SK-N-SH treated with all-trans-retinoic acid at 6 μM for 48 hours (cell line): ENCODE results near the gene MGAT5B.

Experiments used
- PPARA ChIP-seq: fragments of 250-450 bp; sonication (Bioruptor Pico); IDR thresholded peaks from 2 replicates; pipeline ENCODE4 v1.5.0; 2020; ENCODE audit warnings: mild to moderate bottlenecking, borderline replicate concordance
- RARB ChIP-seq: fragments of 250-450 bp; sonication (Bioruptor Pico); IDR thresholded peaks from 2 replicates; pipeline ENCODE4 v1.8.0; 2021; ENCODE audit warnings: mild to moderate bottlenecking, moderate library complexity
- ZFP3 ChIP-seq: fragments of 250-450 bp; sonication (Bioruptor Pico); IDR thresholded peaks from 2 replicates; pipeline ENCODE4 v1.5.0; 2020; ENCODE audit warnings: mild to moderate bottlenecking, moderate library complexity
- ZFP30 ChIP-seq: fragments of 450-650 bp; formaldehyde crosslinking; IDR thresholded peaks from 2 replicates; pipeline ENCODE4 v1.5.0; 2022; ENCODE audit warnings: mild to moderate bottlenecking, moderate library complexity
- TF ChIP-seq, protein P1 (sequence below): fragments of 250-450 bp; sonication (Bioruptor Pico); IDR thresholded peaks from 2 replicates; pipeline ENCODE4 v1.5.1; 2020; ENCODE audit warnings: low read depth, mild to moderate bottlenecking, moderate library complexity
- TF ChIP-seq, protein P2 (sequence below): fragments of 250-450 bp; sonication (Bioruptor Pico); IDR thresholded peaks from 2 replicates; pipeline ENCODE4 v1.8.0; 2020; ENCODE audit warnings: mild to moderate bottlenecking, moderate library complexity, borderline replicate concordance

DNA sequence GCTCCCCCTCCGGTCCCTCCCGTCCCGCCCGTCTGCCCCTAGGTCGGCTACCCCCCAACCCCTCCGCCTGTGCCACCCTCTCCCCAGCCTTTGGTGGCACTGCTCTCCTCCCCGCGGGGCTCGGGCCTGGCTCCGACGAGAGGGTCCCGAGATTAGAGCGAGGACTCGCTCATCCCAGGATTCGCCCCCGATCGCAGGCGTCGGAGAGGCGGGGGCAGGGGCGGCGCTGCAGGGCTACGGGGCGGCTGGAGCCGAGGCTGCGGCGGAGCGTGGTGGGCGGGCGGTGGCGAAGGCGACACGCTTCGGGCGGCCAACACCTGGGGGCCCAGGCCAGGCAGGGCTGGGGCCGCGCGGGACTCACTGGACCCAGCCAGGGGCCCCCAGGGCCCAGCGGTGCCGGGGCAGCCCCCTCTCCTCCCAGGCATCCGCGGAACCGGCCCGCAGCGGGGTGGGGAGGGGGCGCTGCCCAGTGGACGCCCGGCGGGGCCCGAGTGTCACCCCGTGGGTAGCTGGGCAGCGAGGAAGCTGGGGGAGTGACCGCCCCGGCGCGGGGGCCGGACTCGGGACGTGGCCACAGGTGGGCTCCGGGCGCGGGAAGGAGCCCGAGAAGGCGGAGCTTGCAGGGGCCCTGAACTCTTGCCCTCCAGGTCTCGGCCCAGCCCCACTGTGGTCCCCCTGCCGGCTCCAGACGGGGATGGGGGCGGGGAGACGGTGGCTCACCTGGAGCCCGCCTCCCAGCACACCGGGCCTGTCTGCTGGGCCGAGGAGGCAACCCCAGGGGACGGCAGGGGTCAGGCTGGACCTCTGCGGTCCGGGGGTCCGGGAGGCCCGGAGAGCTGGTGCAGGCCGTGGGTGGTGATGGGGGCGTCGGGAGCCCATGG, 1.5 kb downstream of the MGAT5B start:
- TF ChIP-seq, protein P1, sequence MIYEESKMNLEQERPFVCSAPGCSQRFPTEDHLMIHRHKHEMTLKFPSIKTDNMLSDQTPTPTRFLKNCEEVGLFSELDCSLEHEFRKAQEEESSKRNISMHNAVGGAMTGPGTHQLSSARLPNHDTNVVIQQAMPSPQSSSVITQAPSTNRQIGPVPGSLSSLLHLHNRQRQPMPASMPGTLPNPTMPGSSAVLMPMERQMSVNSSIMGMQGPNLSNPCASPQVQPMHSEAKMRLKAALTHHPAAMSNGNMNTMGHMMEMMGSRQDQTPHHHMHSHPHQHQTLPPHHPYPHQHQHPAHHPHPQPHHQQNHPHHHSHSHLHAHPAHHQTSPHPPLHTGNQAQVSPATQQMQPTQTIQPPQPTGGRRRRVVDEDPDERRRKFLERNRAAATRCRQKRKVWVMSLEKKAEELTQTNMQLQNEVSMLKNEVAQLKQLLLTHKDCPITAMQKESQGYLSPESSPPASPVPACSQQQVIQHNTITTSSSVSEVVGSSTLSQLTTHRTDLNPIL (CRISPR knock-in tag): no peak
- TF ChIP-seq ZFP30 (CRISPR knock-in tag) (no peak), ZFP3 (CRISPR knock-in tag) (no peak), RARB (CRISPR knock-in tag) (no peak), PPARA (CRISPR knock-in tag) (no peak)
- TF ChIP-seq, protein P2, sequence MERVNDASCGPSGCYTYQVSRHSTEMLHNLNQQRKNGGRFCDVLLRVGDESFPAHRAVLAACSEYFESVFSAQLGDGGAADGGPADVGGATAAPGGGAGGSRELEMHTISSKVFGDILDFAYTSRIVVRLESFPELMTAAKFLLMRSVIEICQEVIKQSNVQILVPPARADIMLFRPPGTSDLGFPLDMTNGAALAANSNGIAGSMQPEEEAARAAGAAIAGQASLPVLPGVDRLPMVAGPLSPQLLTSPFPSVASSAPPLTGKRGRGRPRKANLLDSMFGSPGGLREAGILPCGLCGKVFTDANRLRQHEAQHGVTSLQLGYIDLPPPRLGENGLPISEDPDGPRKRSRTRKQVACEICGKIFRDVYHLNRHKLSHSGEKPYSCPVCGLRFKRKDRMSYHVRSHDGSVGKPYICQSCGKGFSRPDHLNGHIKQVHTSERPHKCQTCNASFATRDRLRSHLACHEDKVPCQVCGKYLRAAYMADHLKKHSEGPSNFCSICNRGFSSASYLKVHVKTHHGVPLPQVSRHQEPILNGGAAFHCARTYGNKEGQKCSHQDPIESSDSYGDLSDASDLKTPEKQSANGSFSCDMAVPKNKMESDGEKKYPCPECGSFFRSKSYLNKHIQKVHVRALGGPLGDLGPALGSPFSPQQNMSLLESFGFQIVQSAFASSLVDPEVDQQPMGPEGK: no peak
